Bronchial epithelial cell (primary cell): ENCODE results near the gene GPR137. TPM values are rescaled to one million over a fixed set of nuclear protein-coding genes. Genes with fewer than 3 reads are reported as not detected.

ENCODE experiments used
- DNase-seq: peaks from one replicate; pipeline ENCODE4 v3.0.0-alpha.2; 2010; ENCODE audit warnings: low read depth
- FAIRE-seq: peaks from 2 replicates; lab custom pipeline; 2011; peaks lifted over from hg19 to GRCh38; lab: Jason Lieb, UNC
- H3K27me3 ChIP-seq: 2 replicates; pipeline ENCODE4 v1.5.1; 2011; ENCODE audit warnings: low read length; ENCODE audit not compliant: control insufficient read depth, insufficient read depth
- H3K36me3 ChIP-seq: 2 replicates; pipeline ENCODE4 v1.5.1; 2011; ENCODE audit warnings: low read length; ENCODE audit not compliant: control insufficient read depth, insufficient read depth
- H3K4me3 ChIP-seq: 2 replicates; pipeline ENCODE4 v1.5.1; 2011; ENCODE audit warnings: mild to moderate bottlenecking, low read depth, low read length, control low read depth
- CTCF ChIP-seq: IDR thresholded peaks from 2 replicates; pipeline ENCODE4 v1.5.1; 2011; ENCODE audit warnings: mild to moderate bottlenecking, moderate library complexity, low read length, control low read depth, inconsistent platforms; ENCODE audit not compliant: insufficient read depth, severe bottlenecking
- total RNA-seq: library from RNA; depleted of rRNA; stranded (reverse); fragments of >200 nt; gene quantifications from 2 replicates; pipeline ENCODE4 v1.2.1, GENCODE V29; 2014

The GPR137 gene
- total RNA-seq, 1 donor from 2014 or later = 2.9 TPM

- no peak for TF ChIP-seq CTCF
- Histone ChIP-seq H3K36me3 (no peaks in the 10 kb centered on the region), H3K27me3 (peaks cover 47% of the 10 kb centered on the region), H3K4me3 (no peak overlapping the region)
- DNase-seq (no peak), FAIRE-seq (no peak)
These were observed 10.1 kb downstream of the GPR137 start for GRCh38 chr11:64295760-64296159.

GRCh38 chr11:64296236-64296635, 10.6 kb downstream of the GPR137 start:
- TF ChIP-seq CTCF = no peak
- no peaks in the 10 kb centered on the region for H3K36me3 ChIP-seq
- H3K27me3 ChIP-seq = peaks cover 47% of the 10 kb centered on the region
- H3K4me3 ChIP-seq = no peak overlapping the region
- DNase-seq (no peak), FAIRE-seq (no peak)

GRCh38 chr11:64296830-64297698, 11.4 kb downstream of the GPR137 start:
- Histone ChIP-seq H3K4me3 (no peak overlapping the region), H3K27me3 (peaks cover 47% of the 10 kb centered on the region), H3K36me3 (no peaks in the 10 kb centered on the region)
- no peak for FAIRE-seq
- TF ChIP-seq CTCF = no peak
- DNase-seq = no peak

GRCh38 chr11:64297699-64298358, 12.2 kb downstream of the GPR137 start:
- FAIRE-seq = no peak
- Histone ChIP-seq H3K27me3 (peaks cover 39% of the 10 kb centered on the region), H3K4me3 (no peak overlapping the region), H3K36me3 (no peaks in the 10 kb centered on the region)
- no peak for TF ChIP-seq CTCF
- no peak for DNase-seq

GRCh38 chr11:64298966-64299846, 13.6 kb downstream of the GPR137 start:
- FAIRE-seq (no peak), DNase-seq (no peak)
- peaks cover 34% of the 10 kb centered on the region for H3K27me3 ChIP-seq
- no peak for TF ChIP-seq CTCF
- no peaks in the 10 kb centered on the region for H3K36me3 ChIP-seq
- peak overlapping the region; percentile 13 for H3K4me3 ChIP-seq
